ENCODE data around the gene NYAP1.
"Not testable (repeated sequence)": the region's sequence is repeated elsewhere in the genome, so short reads cannot be mapped to it uniquely, and the experiment has no call there.

NYAP1 gene

DNA sequence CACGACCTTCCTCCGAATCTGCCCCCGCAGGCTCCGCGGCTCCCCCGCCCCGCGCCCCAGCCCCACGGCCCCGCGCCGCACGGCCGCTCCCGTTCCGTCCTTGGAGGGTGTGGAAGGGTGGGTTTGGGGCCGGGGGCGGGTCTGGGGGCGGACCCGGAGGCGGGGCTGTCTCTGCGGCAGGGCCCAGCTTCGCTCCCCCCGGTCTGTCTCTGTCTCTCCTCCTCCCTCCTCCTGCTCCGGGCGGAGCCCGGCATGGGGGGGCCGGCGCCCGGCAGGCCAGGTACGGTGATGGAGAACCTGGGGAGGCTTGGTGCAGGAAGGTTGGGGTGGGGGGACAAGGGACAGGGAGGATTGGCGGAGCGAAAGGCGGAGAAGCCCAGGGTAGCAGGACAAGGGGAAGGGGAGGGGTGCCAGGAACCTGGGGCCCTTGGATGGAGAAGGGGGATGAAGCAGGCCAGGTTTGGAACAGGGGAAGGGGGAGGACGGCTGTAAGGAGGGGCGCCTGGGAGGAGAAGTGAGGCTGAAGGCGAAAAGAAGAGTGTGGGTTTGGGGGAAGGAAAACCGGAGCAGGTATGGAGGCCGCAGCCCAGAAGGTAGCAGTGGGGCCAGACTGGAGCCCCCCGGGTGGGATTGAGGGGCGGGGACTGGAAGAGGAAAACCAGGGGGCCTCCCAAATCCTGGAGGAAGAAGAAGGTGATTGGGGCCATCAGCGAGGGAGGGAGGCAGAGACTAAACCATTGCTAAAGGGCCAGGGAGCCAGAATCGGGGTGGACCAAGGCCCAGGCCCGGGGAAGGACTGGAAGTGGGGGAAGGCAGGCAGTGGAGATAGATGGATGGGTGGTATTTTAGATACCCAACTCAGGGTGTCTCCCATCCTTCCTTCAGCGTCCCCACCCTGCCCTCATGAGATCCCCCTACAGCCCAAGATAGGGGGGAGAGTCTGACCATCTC lies at the start of gene NYAP1:
Gene NYAP1, plus strand, starts transcription at position 206 of the 951 bp plus-strand sequence. CDS start 1,385 bp downstream, outside the sequence.
- DNase-seq = no peak

DNA sequence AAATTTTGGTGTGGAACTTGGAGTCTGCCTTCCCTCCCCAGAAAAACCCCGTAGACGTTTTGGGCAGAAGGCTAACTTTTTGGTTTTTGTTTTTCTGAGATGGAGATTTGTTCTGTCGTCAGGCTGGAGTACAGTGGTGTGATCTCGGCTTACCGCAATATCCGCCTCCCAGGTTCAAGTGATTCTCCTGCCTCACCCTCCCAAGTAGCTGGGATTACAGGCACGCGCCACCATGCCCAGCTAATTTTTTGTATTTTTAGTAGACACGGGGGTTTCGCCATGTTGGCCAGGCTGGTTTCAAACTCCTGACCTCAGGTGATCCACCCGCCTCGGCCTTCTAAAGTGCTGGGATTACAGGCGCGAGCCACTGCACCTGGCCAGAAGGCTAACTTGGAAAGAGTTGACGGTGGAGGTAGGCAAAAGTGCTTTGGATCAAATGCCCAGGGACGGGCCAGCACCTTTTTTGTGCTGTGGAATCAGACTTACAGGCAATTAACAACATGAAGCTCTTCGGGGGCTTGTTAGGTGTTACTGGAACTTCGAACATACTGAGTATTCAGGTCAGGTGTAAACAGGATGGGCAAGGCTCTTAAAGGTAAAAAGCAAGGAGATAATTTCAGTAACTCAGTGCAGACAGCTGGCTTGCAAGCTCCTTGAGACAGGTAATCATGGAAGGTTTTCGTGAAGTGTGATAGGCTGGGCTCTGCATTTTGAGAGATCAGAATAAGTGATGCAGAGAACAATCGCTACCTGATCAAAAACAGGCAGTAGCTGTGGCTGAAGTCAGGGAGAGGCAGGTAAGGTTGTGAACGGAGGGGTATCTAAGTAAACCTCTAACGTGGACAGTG lies 49.2 kb upstream of the NYAP1 start:
- no peak for DNase-seq

DNA sequence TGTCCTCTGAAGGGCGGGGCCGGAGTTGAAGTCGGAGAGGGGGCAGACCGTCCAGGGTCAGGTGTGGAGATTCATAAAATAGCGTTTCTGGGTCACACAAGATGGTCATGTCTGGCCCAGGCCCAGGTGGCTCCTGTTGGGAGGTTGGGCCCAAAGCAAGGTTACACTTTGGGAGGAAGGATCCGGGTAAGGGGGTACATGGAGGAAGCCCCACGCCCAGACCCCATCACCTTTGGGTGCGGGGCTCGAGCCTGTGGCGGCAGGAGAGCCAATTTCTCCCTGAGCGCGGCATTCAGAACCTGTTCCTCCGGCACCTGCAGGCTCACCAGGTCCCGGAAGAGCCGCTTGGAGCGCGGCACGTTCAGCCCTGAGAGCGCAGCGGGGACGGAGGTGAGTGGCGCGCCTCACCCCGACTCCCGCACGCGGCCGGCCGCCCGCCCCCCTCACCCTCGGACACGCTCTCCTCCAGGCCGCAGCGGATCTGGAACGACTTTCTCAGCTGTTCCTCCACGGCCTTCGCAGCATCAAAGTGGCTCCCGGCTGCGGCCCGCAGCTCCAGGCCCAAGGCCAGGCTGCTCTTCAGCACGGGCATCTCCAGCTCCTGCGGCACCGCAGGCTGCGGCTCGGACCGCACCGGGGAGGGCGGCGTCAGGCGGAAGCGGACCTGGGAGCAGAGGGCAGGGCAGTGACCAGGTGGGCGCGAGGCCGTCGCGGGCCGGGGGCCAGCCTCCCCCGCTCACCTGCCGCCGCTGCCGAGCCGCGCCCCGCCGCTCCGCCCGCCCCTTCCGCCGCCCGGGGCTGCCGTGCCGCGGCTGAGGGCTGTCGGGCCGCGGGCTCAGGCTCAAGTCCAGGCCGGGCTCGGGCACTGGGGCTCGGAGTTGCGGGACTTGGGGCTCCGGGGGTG lies 48.1 kb upstream of the NYAP1 start:
- DNase-seq = no peak

DNA sequence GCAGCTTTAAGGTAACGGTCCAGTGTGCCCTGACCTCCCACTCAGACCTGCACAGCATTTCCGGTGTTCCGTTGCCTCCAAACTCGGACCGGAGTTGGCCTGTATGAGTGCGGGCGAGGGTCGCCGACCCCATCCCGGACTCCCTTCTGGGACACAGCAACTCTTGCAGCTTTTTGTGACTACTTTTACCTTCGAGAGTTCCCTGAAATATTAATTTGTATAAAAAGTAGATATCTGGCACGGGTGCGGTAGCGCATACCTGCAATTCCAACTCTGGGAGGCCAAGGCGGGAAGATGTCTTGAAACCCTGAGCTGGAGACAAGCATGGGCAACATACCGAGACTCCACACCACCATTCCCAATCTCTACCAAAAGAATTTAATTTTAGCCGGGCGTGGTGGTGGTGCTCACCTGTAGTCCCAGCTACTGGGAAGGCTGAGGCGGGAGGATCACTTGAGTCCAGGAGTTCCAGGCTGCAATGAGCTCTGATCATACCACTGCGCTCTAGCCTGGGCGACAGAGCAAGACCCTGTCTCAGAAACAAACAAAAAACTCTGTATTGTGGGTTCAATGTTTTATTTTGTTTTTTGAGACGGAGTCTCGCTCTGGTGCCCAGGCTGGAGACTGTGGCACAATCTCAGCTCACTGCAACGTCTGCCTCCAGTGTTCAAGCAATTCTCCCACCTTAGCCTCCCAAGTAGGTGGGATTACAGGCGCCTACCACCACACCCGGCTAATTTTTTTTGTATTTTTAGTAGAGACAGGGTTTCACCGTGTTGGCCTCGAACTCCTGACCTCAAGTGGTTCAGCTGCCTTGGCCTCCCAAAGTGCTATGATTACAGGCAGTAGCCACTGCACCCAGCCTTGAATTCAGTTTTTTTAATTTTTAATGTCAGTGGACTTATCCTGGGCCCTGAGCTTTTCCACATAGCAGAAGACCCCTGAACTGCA lies 46.3 kb upstream of the NYAP1 start:
- no peak for DNase-seq

DNA sequence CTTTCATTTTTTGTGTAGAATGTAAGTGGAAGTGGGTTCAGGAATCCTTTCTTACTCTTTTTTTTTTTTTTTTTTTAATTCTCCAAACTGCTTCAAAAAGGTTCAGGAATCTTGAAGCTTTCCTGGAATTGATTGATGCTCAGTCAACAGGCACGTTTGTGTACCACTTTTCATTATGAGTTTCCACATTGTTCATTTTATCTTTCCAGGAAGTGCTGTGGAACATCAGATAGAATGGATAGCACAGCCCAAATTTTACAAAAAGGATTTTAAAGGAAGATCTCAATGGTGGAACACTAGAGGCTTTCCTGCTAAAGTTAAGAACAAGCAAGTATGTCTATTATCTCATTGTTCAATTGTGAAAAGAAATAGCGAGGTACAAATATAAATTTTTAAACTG lies 45.6 kb upstream of the NYAP1 start:
- DNase-seq = no peak

DNA sequence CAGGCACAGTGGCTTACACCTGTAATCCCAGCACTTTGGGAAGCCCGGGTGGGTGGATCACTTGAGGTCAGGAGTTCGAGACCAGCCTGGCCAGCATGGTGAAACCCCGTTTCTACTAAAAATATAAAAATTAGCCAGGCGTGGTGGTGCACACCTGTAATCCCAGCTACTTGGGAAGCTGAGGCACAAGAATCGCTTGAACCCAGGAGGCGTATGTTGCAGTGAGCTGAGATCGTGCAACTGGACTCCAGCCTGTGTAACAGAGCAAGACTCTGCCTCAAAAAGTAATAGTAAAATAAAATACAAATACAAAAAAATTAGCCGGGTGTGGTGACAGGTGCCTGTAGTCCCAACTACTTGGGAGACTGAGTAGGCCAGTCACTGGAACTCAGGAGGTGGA lies 45.0 kb upstream of the NYAP1 start:
- not testable (repeated sequence) for DNase-seq

DNA sequence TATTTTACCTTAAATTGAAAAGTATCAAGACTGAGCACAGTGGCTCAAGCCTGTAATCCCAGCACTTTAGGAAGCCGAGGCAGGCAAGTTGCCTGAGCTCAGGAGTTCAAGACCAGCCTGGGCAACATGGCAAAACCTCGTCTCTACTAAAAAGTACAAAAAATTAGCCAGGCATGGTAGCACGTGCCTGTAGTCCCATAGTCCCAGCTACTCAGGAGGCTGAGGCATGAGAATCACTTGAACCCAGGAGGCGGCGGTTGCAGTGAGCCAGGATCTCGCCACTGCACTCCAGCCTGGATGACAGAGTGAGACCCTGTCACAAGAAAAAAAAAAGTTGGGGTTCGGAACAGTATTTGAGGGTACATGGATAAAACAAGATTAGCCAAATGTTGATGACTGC lies 44.5 kb upstream of the NYAP1 start:
- DNase-seq = not testable (repeated sequence)

DNA sequence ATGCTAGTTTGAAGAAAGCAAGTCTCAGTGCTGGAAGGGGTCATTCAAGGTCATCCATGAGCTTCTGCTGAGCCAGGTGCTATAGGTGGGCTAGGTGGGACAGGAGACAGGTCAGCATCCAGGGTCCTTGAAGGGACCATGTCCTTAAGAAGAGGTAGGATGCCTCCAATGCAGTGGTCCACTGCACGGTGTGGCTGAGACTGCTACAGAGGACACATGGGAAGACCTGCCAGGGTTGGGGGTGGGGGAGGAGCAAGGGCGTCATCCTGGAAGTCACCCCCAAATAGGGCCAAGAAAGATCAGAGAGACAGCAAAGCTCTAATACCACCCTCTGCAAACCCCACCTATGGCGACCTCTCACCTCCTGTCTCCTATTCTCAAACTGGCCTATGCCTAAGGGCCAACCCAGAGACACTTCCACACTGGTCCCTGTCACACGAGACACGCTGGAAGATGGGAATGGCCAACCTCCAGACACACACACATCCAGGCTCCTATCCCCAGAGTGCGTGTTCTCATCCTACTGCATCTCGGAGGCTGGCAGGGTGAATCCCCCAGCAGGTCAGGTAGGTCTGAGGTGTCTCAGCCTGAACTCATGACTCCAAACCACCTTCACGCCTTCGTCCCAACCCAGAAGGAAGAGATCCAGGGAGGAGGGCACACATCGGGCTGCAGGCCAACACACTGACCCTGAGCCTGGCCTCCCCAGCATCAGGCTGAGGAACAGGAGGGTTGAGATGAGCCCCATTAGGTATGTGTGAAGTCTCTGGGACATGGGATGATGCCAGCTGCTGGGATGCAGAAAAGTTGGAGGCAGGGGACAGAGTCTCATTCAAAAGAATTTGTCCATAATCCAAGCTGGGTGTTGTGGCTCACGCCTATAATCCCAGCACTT lies 41.8 kb upstream of the NYAP1 start:
- no peak for DNase-seq

DNA sequence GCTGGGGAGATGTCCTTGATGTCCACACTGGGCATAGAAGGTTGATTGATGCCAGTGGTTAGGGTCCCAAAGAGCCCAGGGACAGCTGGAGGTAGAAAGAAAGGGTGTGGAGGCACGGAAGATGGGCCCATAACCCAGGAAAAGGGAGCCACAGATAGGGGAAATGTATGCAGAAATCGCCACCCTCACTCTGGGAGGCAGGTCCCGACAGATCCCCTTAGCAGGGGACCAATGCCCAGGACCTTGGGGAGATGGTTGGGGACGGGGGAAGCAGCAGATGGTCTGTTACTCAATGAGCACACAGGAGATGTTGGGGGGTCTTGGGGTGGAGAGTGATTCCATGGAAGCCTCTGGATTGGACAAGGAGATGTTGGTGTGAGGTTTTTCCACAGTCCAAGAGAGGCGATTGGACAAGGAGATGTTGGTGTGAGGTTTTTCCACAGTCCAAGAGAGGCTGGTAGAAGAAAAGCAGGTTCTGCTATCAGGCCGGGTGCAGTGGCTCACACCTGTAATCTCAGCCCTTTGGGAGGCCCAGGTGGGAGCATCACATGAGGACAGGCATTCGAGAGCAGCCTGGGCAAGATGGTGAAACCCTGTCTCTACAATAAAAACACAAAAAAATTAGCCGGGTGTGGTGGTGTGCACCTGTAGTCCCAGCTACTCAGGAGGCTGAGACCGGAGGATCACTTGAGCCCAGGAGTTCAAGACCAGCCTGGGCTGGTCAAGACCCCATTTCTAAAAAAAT lies 40.5 kb upstream of the NYAP1 start:
- DNase-seq = no peak

DNA sequence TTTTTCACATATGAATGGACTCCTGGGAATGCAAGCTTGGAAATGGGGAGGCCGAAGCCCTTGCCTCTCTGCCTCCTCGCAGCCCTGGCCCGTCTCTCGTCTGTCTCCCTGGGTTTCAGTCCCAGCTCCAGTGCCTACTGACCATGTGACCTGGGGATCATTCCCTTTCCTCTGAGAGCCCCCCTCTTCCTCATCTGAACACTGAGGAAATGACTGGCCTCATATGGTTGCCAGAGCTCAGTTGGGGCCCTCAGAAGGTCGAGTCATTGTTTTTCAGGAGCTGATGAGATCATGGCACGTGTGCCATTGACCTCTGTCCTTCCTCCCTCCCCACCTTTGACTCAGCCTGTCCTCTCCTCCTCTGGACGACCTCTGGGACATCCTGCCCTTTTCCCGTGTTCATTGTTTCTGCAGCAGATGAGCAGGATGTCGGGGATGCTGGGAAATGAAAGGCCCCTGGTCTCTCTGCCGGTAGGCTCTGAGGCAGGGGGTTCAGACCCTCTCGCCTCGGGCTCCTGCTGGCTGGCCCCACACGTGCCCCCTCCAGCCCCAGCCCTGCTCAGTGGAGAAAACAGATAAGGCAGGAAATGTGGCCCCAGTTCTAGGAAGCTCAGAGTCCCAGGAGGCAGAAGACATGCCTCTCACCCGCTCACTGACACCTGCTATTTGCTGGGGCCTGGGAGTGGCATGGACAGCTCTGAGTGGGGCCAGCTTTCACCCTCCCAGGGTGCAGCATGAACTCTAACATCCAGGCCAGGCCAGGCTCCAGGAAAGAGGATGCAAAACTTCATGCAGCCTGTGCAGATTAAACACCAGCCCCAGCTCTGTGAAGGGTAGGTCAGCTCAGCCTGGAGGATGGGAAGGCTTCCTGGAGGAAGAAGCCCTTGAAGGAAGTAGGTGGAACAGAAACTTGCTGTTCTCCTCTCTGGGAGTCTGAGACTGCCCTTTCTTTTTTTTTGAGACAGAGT lies 39.1 kb upstream of the NYAP1 start:
- DNase-seq = no peak

DNA sequence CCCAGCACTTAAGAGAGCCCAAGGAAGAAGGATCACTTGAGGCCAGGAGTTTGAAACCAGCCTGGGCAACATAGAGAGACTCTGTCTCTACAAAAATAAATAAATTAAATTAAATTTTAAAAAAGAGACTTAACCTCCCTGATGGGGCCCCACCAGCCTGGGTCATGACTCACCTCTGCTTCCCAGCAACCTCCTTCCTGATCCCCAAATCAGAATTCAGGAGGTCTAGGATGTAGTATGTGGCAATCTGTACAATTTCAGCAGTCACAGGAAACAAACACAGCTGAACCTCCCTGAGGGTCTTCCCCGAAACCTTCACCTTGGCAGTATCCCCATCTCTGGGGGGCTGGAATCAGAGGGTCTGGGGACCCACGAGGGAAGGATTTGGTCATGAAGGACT lies 37.7 kb upstream of the NYAP1 start:
- no peak for DNase-seq

DNA sequence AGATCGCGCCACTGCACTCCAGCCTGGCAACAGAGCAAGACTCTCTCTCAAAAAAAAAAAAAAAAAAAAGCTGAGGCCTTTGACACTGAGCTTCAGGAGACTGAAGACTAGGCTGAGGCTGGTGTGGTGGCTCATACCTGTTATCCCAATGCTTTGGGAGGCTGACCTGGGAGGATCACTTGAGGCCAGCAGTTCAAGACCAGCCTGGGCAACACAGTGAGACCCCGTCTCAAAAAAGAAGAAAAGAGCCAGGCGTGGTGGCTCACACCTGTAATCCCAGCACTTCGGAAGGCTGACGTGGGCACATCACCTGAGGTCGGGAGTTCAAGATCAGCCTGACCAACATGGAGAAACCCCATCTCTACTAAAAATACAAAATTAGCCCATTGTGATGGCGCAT lies 36.4 kb upstream of the NYAP1 start:
- DNase-seq = not testable (repeated sequence)

DNA sequence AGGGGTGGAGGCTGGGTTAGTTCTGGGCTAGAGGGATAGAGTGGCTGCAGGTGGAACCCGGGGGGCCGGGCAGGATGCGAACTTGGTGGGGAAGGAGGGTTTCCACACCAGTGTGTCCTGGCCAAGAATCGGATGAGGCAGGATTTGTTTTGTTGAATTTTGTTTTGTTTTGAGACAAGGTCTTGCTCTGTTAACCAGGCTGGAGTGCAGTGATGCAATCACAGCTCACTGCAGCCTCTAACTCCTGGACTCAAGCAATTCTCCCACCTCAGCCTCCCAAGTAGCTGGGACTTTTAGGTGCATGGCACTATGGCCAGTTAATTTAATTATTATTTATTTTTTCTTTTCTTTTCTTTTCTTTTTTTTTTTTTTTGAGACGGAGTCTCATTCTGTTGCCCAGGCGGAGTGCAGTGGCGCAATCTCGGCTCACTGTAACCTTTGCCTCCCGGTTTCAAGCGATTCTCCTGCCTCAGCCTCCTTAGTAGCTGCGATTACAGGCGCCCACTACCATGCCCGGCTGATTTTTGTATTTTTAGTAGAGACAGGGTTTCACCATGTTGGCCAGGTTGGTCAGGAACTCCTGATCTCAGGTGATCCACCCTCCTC lies 34.4 kb upstream of the NYAP1 start:
- DNase-seq = no peak

DNA sequence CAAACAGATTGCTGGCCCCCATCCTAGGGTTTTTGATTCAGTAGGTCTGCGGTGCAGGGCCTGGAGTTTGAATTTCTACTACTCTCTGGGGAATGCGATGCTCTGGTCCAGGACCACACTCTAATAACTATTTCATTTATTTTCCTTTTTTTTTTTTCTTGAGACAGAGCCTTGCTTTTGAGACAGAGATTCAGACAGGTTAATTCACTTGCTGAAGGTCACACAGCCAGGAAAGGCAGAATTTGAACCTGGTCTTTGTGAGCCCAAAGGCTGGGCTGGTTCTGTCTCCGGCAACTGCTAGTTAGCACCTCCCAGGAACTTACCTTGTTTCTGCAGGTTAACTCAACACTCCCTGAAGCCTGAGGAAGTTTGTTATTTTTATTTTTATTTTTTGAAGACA lies 31.2 kb upstream of the NYAP1 start:
- DNase-seq = no peak

DNA sequence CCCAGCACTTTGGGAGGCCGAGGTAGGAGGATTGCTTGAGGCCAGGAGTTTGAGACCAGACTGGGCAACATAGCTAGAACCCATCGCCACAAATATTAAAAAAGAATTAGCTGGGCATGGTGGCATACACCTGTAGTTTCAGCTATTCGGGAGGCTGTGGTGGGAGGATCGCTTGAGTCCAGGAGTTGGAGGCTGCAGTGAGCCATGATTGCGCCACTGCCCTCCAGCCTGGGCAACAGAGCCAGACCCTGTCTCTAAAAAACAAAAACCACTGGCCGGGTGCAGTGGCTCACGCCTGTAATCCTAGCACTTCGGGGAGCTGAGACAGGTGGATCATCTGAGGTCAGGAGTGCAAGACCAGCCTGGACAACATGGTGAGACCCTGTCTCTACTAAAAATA lies 29.9 kb upstream of the NYAP1 start:
- not testable (repeated sequence) for DNase-seq

DNA sequence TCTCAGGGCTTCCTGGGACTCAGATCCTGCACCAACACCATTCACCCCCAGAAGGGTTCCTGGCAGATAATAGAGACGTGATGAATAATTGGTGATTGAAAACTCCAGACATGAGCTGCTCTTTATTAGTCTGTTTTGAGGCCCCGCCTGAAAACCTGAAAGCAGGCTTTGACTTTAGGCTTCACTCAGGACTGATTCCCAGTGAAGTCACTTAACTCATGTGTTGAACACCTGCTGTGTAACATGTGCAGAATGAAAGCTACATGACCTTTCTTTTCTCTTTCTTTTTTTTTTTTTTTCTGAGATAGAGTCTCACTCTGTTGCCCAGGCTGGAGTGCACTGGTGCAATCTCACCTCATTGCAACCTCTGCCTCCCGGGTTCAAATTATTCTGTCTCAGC lies 28.5 kb upstream of the NYAP1 start:
- DNase-seq = no peak

DNA sequence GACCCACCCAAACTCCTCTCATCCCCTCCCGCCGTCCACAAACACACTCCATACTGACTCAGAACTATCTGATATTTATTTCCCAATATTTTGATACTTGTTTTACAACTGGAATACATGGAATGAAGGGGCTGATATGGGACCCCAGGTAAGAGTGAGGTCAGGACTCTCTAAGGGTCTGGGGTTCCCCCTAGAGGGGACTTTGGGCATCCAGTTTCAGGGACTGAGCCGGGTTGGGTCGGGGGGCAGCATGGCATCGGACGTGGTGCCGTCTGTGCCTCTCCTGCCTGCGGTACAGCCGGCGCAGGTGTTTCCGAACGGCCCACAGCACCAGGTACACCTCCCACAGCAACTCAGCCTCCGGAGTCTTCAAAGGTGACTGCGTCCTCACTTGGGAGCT lies 27.2 kb upstream of the NYAP1 start:
- DNase-seq = no peak

DNA sequence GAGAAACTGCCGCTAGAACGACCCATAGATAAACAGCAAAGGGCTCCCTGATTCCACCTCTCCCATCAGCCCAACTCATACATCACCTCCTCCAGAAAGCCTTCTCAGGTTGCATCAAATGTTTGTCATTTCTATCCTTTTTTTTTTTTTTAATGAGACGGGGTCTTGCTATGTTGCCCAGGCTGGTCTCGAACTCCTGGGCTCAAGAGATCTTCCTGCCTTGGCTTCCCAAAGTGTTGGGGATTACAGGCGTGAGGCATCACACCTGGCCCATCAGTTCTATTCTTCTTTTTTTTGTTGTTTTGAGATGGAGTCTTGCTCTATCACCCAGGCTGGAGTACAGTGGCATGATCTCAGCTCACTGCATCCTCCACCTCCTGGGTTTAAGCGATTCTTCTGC lies 26.7 kb upstream of the NYAP1 start:
- no peak for DNase-seq
